Endothelial cell (in vitro differentiated cells): ENCODE data around the gene SLC35F4. TPM values are rescaled to one million over a fixed set of nuclear protein-coding genes. Genes with fewer than 3 reads are reported as not detected.

Experiments
- DNase-seq: peaks from one replicate; pipeline ENCODE4 v3.0.0; 2021; ENCODE audit warnings: low spot score
- H3K27ac Mint-ChIP-seq: one replicate; pipeline ENCODE4 v1.8.0; 2021; ENCODE audit warnings: mixed read lengths, inconsistent platforms; ENCODE audit not compliant: unreplicated experiment
- H3K27me3 Mint-ChIP-seq: one replicate; pipeline ENCODE4 v1.8.0; 2021; ENCODE audit warnings: mild to moderate bottlenecking, moderate library complexity, mixed read lengths, inconsistent platforms; ENCODE audit not compliant: unreplicated experiment
- H3K36me3 Mint-ChIP-seq: one replicate; pipeline ENCODE4 v1.8.0; 2021; ENCODE audit warnings: mild to moderate bottlenecking, low read depth, mixed read lengths, inconsistent platforms; ENCODE audit not compliant: unreplicated experiment
- H3K4me1 Mint-ChIP-seq: one replicate; pipeline ENCODE4 v1.8.0; 2021; ENCODE audit warnings: mild to moderate bottlenecking, mixed read lengths, inconsistent platforms; ENCODE audit not compliant: unreplicated experiment
- H3K4me3 Mint-ChIP-seq: one replicate; pipeline ENCODE4 v1.8.0; 2021; ENCODE audit warnings: mild to moderate bottlenecking, mixed read lengths, inconsistent platforms; ENCODE audit not compliant: unreplicated experiment
- H3K9me3 Mint-ChIP-seq: one replicate; pipeline ENCODE4 v1.8.0; 2021; ENCODE audit warnings: mixed read lengths, inconsistent platforms; ENCODE audit not compliant: unreplicated experiment
- total RNA-seq: library from RNA; stranded (reverse); fragmentation: NEBNext Ultra II Directional; extraction: Animal tissue kit (Norgen Biotek cat#: 25700); gene quantifications from one replicate; pipeline ENCODE4 v1.2.1, GENCODE V29; 2021; ENCODE audit not compliant: unreplicated experiment
- TF ChIP-seq, protein P1 (sequence below): fragments of 200-600 bp; sonication (generic); IDR thresholded peaks from one replicate; pipeline ENCODE4 v1.5.0; 2021; ENCODE audit warnings: antibody characterized with exemption; ENCODE audit not compliant: unreplicated experiment

SLC35F4 gene
- total RNA-seq, 1 donor from 2014 or later, result not detected

DNA sequence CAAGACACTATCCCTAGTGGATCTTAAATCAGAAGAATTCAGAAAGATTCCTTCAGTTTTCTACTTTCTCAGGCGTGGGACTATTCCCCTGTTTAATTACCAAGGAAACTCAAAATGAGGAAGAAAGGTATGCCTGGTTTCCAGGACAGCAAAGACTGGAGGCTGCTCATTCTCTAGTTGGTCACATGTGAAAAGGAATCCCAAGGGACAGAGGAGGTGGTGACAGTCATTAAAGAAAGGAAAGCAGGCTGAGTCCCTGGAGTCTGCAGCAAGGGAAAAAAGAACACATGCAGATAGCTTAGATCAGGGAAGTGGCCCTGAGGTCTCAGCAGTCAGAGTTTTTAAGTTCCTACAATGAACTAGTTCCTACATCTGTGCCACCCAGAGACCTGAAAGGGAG lies 206.8 kb downstream of the SLC35F4 start:
- Mint-ChIP-seq H3K4me3 (no peak overlapping the region), H3K9me3 (no peaks in the 10 kb centered on the region), H3K36me3 (no peaks in the 10 kb centered on the region), H3K27ac (no peak overlapping the region), H3K4me1 (no peaks in the 10 kb centered on the region), H3K27me3 (no peaks in the 10 kb centered on the region)
- no peak for DNase-seq
- TF ChIP-seq, protein P1, sequence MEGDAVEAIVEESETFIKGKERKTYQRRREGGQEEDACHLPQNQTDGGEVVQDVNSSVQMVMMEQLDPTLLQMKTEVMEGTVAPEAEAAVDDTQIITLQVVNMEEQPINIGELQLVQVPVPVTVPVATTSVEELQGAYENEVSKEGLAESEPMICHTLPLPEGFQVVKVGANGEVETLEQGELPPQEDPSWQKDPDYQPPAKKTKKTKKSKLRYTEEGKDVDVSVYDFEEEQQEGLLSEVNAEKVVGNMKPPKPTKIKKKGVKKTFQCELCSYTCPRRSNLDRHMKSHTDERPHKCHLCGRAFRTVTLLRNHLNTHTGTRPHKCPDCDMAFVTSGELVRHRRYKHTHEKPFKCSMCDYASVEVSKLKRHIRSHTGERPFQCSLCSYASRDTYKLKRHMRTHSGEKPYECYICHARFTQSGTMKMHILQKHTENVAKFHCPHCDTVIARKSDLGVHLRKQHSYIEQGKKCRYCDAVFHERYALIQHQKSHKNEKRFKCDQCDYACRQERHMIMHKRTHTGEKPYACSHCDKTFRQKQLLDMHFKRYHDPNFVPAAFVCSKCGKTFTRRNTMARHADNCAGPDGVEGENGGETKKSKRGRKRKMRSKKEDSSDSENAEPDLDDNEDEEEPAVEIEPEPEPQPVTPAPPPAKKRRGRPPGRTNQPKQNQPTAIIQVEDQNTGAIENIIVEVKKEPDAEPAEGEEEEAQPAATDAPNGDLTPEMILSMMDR, result no peak

DNA sequence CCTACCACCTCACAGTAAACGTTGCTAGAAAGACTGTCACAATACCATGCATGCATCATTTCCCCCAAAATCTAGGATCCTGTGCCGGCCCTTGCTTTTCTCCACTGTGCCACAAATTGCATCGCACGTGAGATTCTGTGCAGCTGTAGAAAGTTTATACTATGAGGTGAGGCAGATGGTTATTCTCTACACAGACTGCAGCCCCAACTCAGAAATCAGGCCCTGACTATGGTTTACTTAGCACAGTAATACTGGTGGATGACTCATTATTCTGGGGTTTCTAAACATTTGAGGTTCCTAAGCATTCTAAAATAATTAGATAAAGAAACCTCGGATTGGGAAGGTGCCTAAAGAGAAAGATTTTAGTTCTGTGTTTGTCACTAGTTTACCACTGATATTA lies 208.4 kb downstream of the SLC35F4 start:
- H3K27me3 Mint-ChIP-seq, result no peaks in the 10 kb centered on the region
- no peak for DNase-seq

DNA sequence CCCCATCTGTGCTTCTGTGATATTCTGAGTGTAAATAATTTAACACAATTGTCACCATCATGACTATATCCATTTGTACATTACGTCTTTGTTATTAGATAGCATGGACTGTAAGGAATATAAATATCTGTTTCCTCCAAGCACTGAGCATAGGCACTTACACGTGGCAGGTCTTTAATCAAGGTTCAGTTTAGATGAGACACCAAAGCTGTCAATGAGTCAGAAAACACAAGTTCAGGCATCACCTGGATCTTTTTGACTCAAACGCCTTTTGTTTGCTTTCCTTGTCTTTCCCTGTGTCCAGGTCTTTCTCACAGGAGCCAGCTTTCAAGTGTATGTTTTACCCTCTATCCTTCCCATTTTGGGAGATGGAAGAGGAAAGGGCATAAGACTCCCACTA lies 209.0 kb downstream of the SLC35F4 start:
- no peaks in the 10 kb centered on the region for H3K27me3 Mint-ChIP-seq
- no peak for DNase-seq
- TF ChIP-seq, protein P1, result no peak
- H3K36me3 Mint-ChIP-seq, result no peaks in the 10 kb centered on the region
- H3K27ac Mint-ChIP-seq, result no peak overlapping the region
- no peak overlapping the region for H3K4me3 Mint-ChIP-seq
- no peaks in the 10 kb centered on the region for H3K9me3 Mint-ChIP-seq
- H3K4me1 Mint-ChIP-seq, result no peaks in the 10 kb centered on the region

More for the DNA sequence above, 208.4 kb downstream of the SLC35F4 start:
- Mint-ChIP-seq H3K4me3 (no peak overlapping the region), H3K9me3 (no peaks in the 10 kb centered on the region), H3K4me1 (no peaks in the 10 kb centered on the region), H3K36me3 (no peaks in the 10 kb centered on the region), H3K27ac (no peak overlapping the region)
- TF ChIP-seq, protein P1, result no peak

DNA sequence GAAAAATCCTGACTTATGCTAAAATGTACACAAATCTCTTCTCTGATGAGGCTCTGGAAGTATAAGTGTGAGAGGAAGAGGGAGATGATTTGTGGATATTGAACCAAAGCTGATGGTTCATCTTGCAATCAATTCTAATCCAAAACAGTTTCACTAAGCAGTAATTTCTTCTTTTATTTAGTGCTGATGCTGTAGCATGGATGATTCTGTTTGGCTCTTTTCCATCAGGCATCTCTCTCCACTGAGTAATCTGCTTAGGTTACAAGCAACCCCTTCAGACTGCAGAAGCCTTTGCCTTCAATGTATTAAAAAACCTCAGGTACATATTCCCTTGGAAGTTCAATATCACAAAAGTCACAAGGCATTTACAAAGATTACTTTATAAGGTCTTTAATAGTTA lies 213.1 kb downstream of the SLC35F4 start:
- Mint-ChIP-seq H3K4me3 (no peak overlapping the region), H3K9me3 (no peaks in the 10 kb centered on the region), H3K36me3 (no peaks in the 10 kb centered on the region), H3K4me1 (no peaks in the 10 kb centered on the region), H3K27ac (no peak overlapping the region), H3K27me3 (no peaks in the 10 kb centered on the region)
- no peak for DNase-seq
- TF ChIP-seq, protein P1, result no peak

DNA sequence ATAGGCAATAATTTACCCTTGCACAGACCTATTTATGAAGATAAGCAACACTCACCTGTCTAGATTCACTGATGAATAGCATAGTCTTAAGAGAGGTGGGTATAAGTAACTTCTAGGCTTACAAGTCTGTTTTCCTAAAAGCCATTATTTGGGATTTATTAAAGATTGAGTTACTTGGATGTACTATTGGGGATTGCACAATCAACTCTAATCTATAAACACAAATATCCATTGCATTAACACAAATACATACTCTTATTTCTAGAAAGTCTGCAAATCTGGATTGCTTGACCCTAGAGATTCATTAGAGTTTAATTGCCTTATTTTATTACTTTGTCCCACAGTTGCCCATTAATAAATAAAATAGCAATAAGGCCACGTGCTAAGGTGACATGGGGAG lies 224.1 kb downstream of the SLC35F4 start:
- Mint-ChIP-seq H3K4me1 (no peaks in the 10 kb centered on the region), H3K36me3 (no peaks in the 10 kb centered on the region), H3K9me3 (no peaks in the 10 kb centered on the region), H3K27me3 (no peaks in the 10 kb centered on the region), H3K27ac (no peak overlapping the region), H3K4me3 (no peak overlapping the region)
- no peak for DNase-seq
- TF ChIP-seq, protein P1, result no peak
